ENCODE measurements around the gene INPP5K. TPM values are rescaled to one million over a fixed set of nuclear protein-coding genes. Genes with fewer than 3 reads are reported as not detected.

The INPP5K gene
- polyA plus RNA-seq, 1 experiment: 25.9 TPM

GRCh38 chr17:1521086-1521640, 4.8 kb upstream of the INPP5K start:
- no peak overlapping the region for H3K27ac ChIP-seq (ENCODE audit: low read depth, low read length)
- no peaks in the 10 kb centered on the region; the same call in 1 of the 2 replicates for H3K9me3 ChIP-seq (ENCODE audit: control insufficient read depth, insufficient read depth, low read length)
- no peak for DNase-seq (ENCODE audit: low read depth, low spot score)
- POLR2A ChIA-PET: no interaction called here
- H3K4me3 ChIP-seq (ENCODE audit: low read depth, low read length): no peak overlapping the region
- CTCF ChIA-PET: interaction anchor here (3.1 kb wide), 1 partner anchor 155 kb away, joined by 8 read pairs; no protein-coding TSS in a partner anchor
- H3K27me3 ChIP-seq (ENCODE audit: control insufficient read depth, insufficient read depth, low read length): no peaks in the 10 kb centered on the region
- no peak for TF ChIP-seq CTCF (IDR thresholded peaks at IDR 0.05; ENCODE audit: low read depth, low read length)

- CTCF ChIA-PET: interaction anchor here (3.1 kb wide), 1 partner anchor 154 kb away, joined by 8 read pairs; no protein-coding TSS in a partner anchor
- no peak for DNase-seq (ENCODE audit: low read depth, low spot score)
- no peak overlapping the region for H3K4me3 ChIP-seq (ENCODE audit: low read depth, low read length)
- no peak overlapping the region for H3K27ac ChIP-seq (ENCODE audit: low read depth, low read length)
- no peaks in the 10 kb centered on the region for H3K27me3 ChIP-seq (ENCODE audit: control insufficient read depth, insufficient read depth, low read length)
- TF ChIP-seq CTCF (IDR thresholded peaks at IDR 0.05; ENCODE audit: low read depth, low read length): no peak
- H3K9me3 ChIP-seq (ENCODE audit: control insufficient read depth, insufficient read depth, low read length): no peaks in the 10 kb centered on the region; the same call in 1 of the 2 replicates
- POLR2A ChIA-PET: no interaction called here
Observed at GRCh38 chr17:1519678-1520077, 3.3 kb upstream of the INPP5K start.

- POLR2A ChIA-PET: no interaction called here
- CTCF ChIA-PET: interaction anchor here (3.1 kb wide), 1 partner anchor 153 kb away, joined by 8 read pairs; no protein-coding TSS in a partner anchor
Observed at GRCh38 chr17:1518410-1518809, 2.0 kb upstream of the INPP5K start.

GRCh38 chr17:1515640-1516387, 598 bp downstream of the INPP5K start:
- CTCF ChIA-PET: interaction anchor here (0.5 to 4.1 kb wide), 16 partner anchors 10 to 257 kb away, joined by 3 to 47 read pairs (median 3); partner anchors contain the start of gene MYO1C
- peak; percentile 75 for TF ChIP-seq CTCF (IDR thresholded peaks at IDR 0.05; ENCODE audit: low read depth, low read length)
- peak; percentile 81 for DNase-seq (ENCODE audit: low read depth, low spot score)
- peak overlapping the region; percentile 90 for H3K27ac ChIP-seq (ENCODE audit: low read depth, low read length)
- POLR2A ChIA-PET: interaction anchor here (0.6 to 1.4 kb wide), 18 partner anchors 10 to 264 kb away, joined by 3 to 12 read pairs (median 4); partner anchors contain the start of genes PITPNA and YWHAE
- no peaks in the 10 kb centered on the region; the same call in 1 of the 2 replicates for H3K9me3 ChIP-seq (ENCODE audit: control insufficient read depth, insufficient read depth, low read length)
- H3K4me3 ChIP-seq (ENCODE audit: low read depth, low read length): peak overlapping the region; percentile 97
- H3K27me3 ChIP-seq (ENCODE audit: control insufficient read depth, insufficient read depth, low read length): no peaks in the 10 kb centered on the region

More at GRCh38 chr17:1518410-1518809, 2.0 kb upstream of the INPP5K start:
- no peaks in the 10 kb centered on the region; the same call in 1 of the 2 replicates for H3K9me3 ChIP-seq (ENCODE audit: control insufficient read depth, insufficient read depth, low read length)
- no peak for TF ChIP-seq CTCF (IDR thresholded peaks at IDR 0.05; ENCODE audit: low read depth, low read length)
- no peak for DNase-seq (ENCODE audit: low read depth, low spot score)
- H3K4me3 ChIP-seq (ENCODE audit: low read depth, low read length): no peak overlapping the region
- H3K27me3 ChIP-seq (ENCODE audit: control insufficient read depth, insufficient read depth, low read length): no peaks in the 10 kb centered on the region
- no peak overlapping the region for H3K27ac ChIP-seq (ENCODE audit: low read depth, low read length)

- H3K4me3 ChIP-seq (ENCODE audit: low read depth, low read length): no peak overlapping the region
- no peaks in the 10 kb centered on the region; the same call in 1 of the 2 replicates for H3K9me3 ChIP-seq (ENCODE audit: control insufficient read depth, insufficient read depth, low read length)
- TF ChIP-seq CTCF (IDR thresholded peaks at IDR 0.05; ENCODE audit: low read depth, low read length): no peak
- no peak for DNase-seq (ENCODE audit: low read depth, low spot score)
- CTCF ChIA-PET: interaction anchor here (1.6 kb wide), 1 partner anchor 147 kb away, joined by 5 read pairs; no protein-coding TSS in a partner anchor
- POLR2A ChIA-PET: no interaction called here
- no peaks in the 10 kb centered on the region for H3K27me3 ChIP-seq (ENCODE audit: control insufficient read depth, insufficient read depth, low read length)
- H3K27ac ChIP-seq (ENCODE audit: low read depth, low read length): no peak overlapping the region
Observed at GRCh38 chr17:1512351-1512750, 4.1 kb downstream of the INPP5K start.

Data from AG04450 (cell line).